D721Med (cell line): Measurements from ENCODE around the gene TNPO3.

Experiments used
- DNase-seq: peaks from one replicate; pipeline ENCODE4 v3.0.0; 2011; ENCODE audit warnings: low spot score; ENCODE audit not compliant: insufficient read length
- FAIRE-seq: peaks from 2 replicates; lab custom pipeline; 2011; peaks lifted over from hg19 to GRCh38; lab: Jason Lieb, UNC
- CTCF ChIP-seq: IDR thresholded peaks from 2 replicates; pipeline ENCODE4 v1.5.1; 2012; ENCODE audit warnings: mild to moderate bottlenecking, control low read depth; ENCODE audit not compliant: insufficient read depth; ENCODE audit errors: missing control alignments

The TNPO3 gene

DNA sequence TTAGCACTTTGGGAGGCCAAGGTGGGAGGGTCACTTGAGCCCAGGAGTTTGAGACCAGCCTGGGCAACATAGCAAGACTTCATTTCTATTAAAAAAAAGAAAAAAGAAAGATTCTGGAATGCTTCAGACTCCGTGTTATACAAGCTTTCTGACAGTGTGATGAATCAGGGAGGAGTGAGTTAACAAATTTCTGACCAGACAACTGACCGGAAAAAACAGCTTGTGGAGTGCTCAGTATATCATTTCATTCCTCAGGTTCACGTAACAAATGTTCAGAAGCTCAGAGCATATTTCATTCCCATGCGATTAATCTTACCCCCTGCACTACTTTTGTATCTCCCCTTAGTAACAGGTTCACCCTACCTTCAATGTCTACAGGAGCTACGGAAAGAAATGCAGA, 28.6 kb upstream of the TNPO3 start:
- DNase-seq = no peak
- no peak for FAIRE-seq
- TF ChIP-seq CTCF = no peak

DNA sequence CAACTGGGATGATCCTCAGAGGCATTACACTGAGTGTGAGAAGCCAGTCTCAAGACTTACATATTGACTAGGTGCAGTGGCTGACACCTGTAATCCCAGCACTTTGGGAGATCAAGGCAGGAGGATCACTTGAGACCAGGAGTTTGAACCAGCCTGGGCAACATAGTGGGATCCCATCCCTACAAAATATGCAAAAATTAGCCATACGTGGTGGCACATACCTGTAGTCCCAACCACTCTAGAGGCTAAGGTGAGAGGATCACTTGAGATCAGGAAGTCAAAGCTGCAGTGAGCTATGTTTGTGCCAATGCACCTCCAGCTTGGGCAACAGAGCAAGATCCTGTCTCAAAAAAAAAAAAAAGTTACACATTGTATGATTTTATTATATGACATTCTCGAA, 23.5 kb upstream of the TNPO3 start:
- DNase-seq (no peak), FAIRE-seq (no peak)
- TF ChIP-seq CTCF = no peak

- no peak for TF ChIP-seq CTCF
- FAIRE-seq (no peak), DNase-seq (no peak)
These were observed 22.0 kb upstream of the TNPO3 start for GRCh38 chr7:129076886-129077285.

GRCh38 chr7:129074994-129075393, 20.1 kb upstream of the TNPO3 start:
- FAIRE-seq = no peak
- no peak for TF ChIP-seq CTCF
- no peak for DNase-seq

DNA sequence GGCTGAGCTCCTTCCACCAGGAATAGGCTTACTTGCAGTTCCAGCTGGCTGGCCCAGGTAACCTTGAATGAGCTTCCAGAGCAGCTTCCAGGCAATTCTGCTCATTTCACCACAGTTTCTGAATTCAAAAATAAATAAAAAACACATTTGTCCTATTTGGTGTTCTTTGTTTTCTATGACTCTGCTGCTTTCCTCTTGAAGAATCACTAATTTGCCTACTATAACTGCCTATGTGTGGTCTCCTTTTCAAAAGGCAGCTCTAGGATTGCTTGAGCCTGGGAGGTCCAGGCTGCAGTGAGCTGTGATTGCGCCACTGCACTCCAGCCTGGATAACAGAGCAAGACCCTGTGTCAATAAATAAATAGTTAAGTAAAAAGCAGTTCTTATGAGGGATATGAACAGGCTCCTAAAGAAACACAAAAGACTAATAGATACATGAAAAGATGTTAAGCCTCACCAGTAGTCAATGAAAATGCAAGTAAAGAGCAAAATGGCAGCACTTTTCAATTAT, 19.5 kb upstream of the TNPO3 start:
- TF ChIP-seq CTCF = no peak
- FAIRE-seq (no peak), DNase-seq (no peak)

DNA sequence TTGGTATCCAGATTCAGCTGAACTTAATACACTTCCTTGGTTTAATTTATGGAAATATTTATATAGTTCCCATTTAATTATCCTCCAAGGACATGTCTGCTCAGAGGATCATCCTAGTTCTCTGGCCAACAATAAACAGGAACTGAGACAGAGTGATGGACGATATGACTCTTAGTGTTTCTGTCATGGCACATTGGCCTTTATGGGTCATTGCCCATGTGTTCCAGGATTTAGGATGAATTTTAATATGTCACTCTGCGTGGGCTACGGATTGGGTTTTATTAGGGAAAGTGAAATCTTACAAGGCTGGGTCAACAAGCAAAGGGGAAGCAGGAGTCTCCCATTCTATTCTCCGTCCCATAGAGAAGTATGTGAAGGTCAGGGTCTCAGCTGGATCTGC, 18.8 kb upstream of the TNPO3 start:
- TF ChIP-seq CTCF = no peak
- no peak for DNase-seq
- FAIRE-seq = no peak

- TF ChIP-seq CTCF = no peak
- no peak for FAIRE-seq
- DNase-seq = no peak
These were observed 18.3 kb upstream of the TNPO3 start for GRCh38 chr7:129073204-129073603.
